Keratinocyte (primary cell): ENCODE measurements around the gene HOOK2. TPM values are rescaled to one million over a fixed set of nuclear protein-coding genes. Genes with fewer than 3 reads are reported as not detected.
A peak's percentile ranks its signal among the peaks of the same experiment; 100 is the strongest.

Experiments used
- DNase-seq: peaks from one replicate; pipeline ENCODE4 v3.0.0-alpha.2; 2011; ENCODE audit warnings: low read depth, missing footprints, low spot score
- FAIRE-seq: peaks from 2 replicates; lab custom pipeline; 2011; peaks lifted over from hg19 to GRCh38; lab: Jason Lieb, UNC
- H2AFZ ChIP-seq: 2 replicates; pipeline ENCODE4 v1.6.0; 2012; ENCODE audit warnings: low read length, control low read depth, inconsistent platforms; ENCODE audit not compliant: control insufficient read depth
- H3K27ac ChIP-seq: 2 replicates; pipeline ENCODE4 v1.5.1; 2011; ENCODE audit warnings: low read length; ENCODE audit not compliant: control insufficient read depth, insufficient read depth
- H3K27me3 ChIP-seq: 3 replicates; pipeline ENCODE4 v1.6.0; 2011; ENCODE audit warnings: low read length; ENCODE audit not compliant: control insufficient read depth, insufficient read depth; ENCODE audit errors: extremely low read depth
- H3K36me3 ChIP-seq, 2 experiments: 2 replicates in 1 of 2; 3 replicates in 1 of 2; pipeline ENCODE4 v1.5.1; 2011; ENCODE audit warnings: low read length in 2 of 2, mild to moderate bottlenecking in 1 of 2; ENCODE audit not compliant: control insufficient read depth in 2 of 2, insufficient read depth in 2 of 2; ENCODE audit errors: extremely low read depth in 1 of 2
- H3K4me1 ChIP-seq: 3 replicates; pipeline ENCODE4 v1.5.1; 2011; ENCODE audit warnings: low read length; ENCODE audit not compliant: control insufficient read depth, insufficient read depth; ENCODE audit errors: extremely low read depth
- H3K4me2 ChIP-seq: 3 replicates; pipeline ENCODE4 v1.6.0; 2011; ENCODE audit warnings: low read depth, low read length; ENCODE audit not compliant: control insufficient read depth, insufficient read depth; ENCODE audit errors: extremely low read depth
- H3K4me3 ChIP-seq, 3 experiments: fragments of 200-600 bp in 1 of 3; sonication (generic) in 1 of 3; 2 replicates in 2 of 3; 3 replicates in 1 of 3; pipeline ENCODE4 v1.5.1; 2011 to 2016; ENCODE audit warnings: low read length in 3 of 3, mild to moderate bottlenecking in 3 of 3, control low read depth in 2 of 3, inconsistent platforms in 1 of 3, low read depth in 1 of 3, mixed read lengths in 1 of 3, mixed run types in 1 of 3, moderate library complexity in 1 of 3; ENCODE audit not compliant: control insufficient read depth in 2 of 3, insufficient read depth in 2 of 3; ENCODE audit errors: extremely low read depth in 1 of 3
- H3K79me2 ChIP-seq: 2 replicates; pipeline ENCODE4 v1.6.0; 2012; ENCODE audit warnings: low read length; ENCODE audit not compliant: control insufficient read depth, insufficient read depth
- H3K9ac ChIP-seq: 3 replicates; pipeline ENCODE4 v1.6.0; 2011; ENCODE audit warnings: low read length; ENCODE audit not compliant: control insufficient read depth, insufficient read depth; ENCODE audit errors: extremely low read depth
- H3K9me1 ChIP-seq: 3 replicates; pipeline ENCODE4 v1.6.0; 2011; ENCODE audit warnings: low read length; ENCODE audit not compliant: control insufficient read depth, insufficient read depth; ENCODE audit errors: extremely low read depth
- H3K9me3 ChIP-seq: 2 replicates; pipeline ENCODE4 v1.5.1; 2012; ENCODE audit warnings: low read depth, low read length; ENCODE audit not compliant: control insufficient read depth
- H4K20me1 ChIP-seq: 3 replicates; pipeline ENCODE4 v1.6.0; 2011; ENCODE audit warnings: low read length; ENCODE audit not compliant: control insufficient read depth, insufficient read depth; ENCODE audit errors: extremely low read depth
- CTCF ChIP-seq, 3 experiments: IDR thresholded peaks in 1 of 3; conservative IDR thresholded peaks in 1 of 3; optimal IDR thresholded peaks in 1 of 3; 2 replicates in 2 of 3; 3 replicates in 1 of 3; pipeline versions ENCODE3 to v1.5.1; 2011; ENCODE audit warnings: low read length in 3 of 3, mild to moderate bottlenecking in 3 of 3, moderate library complexity in 2 of 3, control low read depth in 1 of 3, inconsistent platforms in 1 of 3; ENCODE audit not compliant: insufficient read depth in 2 of 3; ENCODE audit errors: extremely low read depth in 1 of 3
- EZH2 ChIP-seq: IDR thresholded peaks from one replicate; pipeline ENCODE4 v1.6.1; 2012; ENCODE audit warnings: inconsistent platforms, mild to moderate bottlenecking, low read length, moderate library complexity
- dilution Hi-C: fragments of 300-500 bp; cut with MboI; formaldehyde crosslinking; loops from one replicate; pipeline ENCODE4 v1.7.0; 2020; ENCODE audit warnings: low sequenced_read_pairs; ENCODE audit not compliant: extremely low pct_ligation_motif_present
- polyA plus RNA-seq, 5 experiments: library from polyadenylated mRNA; depleted of rRNA in 3 of 5; stranded (reverse) in 3 of 5; stranded (forward) in 1 of 5; unstranded in 1 of 5; fragments of >200 nt; gene quantifications; 1 replicate in 1 of 5; 2 replicates in 3 of 5; 3 replicates in 1 of 5; pipeline versions ENCODE4 v1.2.1 to v1.2.3, GENCODE V29; 2011 to 2012; ENCODE audit warnings: missing spikeins in 2 of 5, low read depth in 1 of 5, low replicate concordance in 1 of 5

The HOOK2 gene
- polyA plus RNA-seq, 1 donor (not counting 4 experiments of a cell fraction or from before 2014, with no cell fraction given), result 21.9 TPM

GRCh38 chr19:12790628-12791344 lies 15.4 kb upstream of the HOOK2 start:
- Histone ChIP-seq H3K36me3 (no peaks in the 10 kb centered on the region), H3K79me2 (peaks cover 19% of the 10 kb centered on the region), H2AFZ (no peak overlapping the region), H4K20me1 (peaks cover 11% of the 10 kb centered on the region), H3K4me3 (peak overlapping the region; percentile 73 to 95 (median 94)), H3K4me2 (peak overlapping the region; percentile 99), H3K9ac (peak overlapping the region; percentile 97), H3K27ac (peak overlapping the region; percentile 98), H3K27me3 (no peaks in the 10 kb centered on the region), H3K9me3 (no peaks in the 10 kb centered on the region), H3K4me1 (peaks cover 42% of the 10 kb centered on the region), H3K9me1 (no peaks in the 10 kb centered on the region)
- dilution Hi-C loops, result no loop called here
- DNase-seq (no peak), FAIRE-seq (no peak)
- TF ChIP-seq EZH2, result no peak
- no peak for TF ChIP-seq CTCF (optimal IDR thresholded peaks at IDR 0.05 in 1 of 3, IDR thresholded peaks at IDR 0.05 in 1 of 3, conservative IDR thresholded peaks at IDR 0.05 in 1 of 3; ENCODE audit: extremely low read depth in 1 of 3, insufficient read depth in 2 of 3, low read length in 3 of 3)

DNA sequence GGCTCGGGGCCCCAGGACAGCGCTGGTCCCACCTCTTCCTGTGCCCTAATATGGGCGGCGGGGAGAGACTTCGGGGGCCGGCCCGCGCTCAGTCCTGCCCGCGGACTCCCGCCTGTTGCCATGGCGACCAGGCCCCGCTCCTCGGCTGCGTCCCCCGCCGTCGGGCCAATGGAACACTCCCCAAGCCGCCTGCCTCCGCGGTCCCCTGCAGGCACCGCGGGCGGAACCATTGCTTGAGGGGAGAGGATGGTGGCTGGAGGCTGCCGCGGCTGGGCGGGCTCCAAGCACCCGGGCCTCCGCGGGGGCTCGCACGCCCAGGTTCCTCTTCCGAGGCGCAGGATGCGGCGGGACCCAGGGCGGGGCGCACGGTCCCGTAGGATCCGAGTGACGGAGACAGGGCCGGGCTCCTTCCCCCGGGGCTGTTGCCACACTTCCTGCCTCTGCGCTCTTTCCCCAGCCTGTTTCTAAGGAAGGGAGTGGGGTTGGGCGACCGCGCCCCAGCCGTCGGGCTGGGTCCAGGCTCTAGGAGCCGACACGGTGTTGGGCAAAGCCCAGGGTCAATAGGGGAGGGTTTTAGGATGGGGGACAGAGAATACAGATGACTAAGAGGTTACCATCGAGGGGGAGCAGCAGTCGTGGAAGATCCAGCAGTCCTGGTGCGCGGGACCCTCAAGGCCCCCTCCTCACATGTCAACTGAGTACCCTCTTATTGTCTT lies 14.7 kb upstream of the HOOK2 start:
- H3K4me2 ChIP-seq, result peak overlapping the region; percentile 99
- H2AFZ ChIP-seq, result no peak overlapping the region
- no peaks in the 10 kb centered on the region for H3K9me3 ChIP-seq
- dilution Hi-C loops, result no loop called here
- no peak for DNase-seq
- H3K4me1 ChIP-seq, result peaks cover 47% of the 10 kb centered on the region
- peaks cover 19% of the 10 kb centered on the region for H3K79me2 ChIP-seq
- no peaks in the 10 kb centered on the region for H3K36me3 ChIP-seq
- H3K27ac ChIP-seq, result peak overlapping the region; percentile 98
- no peaks in the 10 kb centered on the region for H3K27me3 ChIP-seq
- TF ChIP-seq CTCF (optimal IDR thresholded peaks at IDR 0.05 in 1 of 3, IDR thresholded peaks at IDR 0.05 in 1 of 3, conservative IDR thresholded peaks at IDR 0.05 in 1 of 3; ENCODE audit: extremely low read depth in 1 of 3, insufficient read depth in 2 of 3, low read length in 3 of 3), result no peak
- TF ChIP-seq EZH2, result no peak
- no peaks in the 10 kb centered on the region for H3K9me1 ChIP-seq
- peaks cover 11% of the 10 kb centered on the region for H4K20me1 ChIP-seq
- peak overlapping the region; percentile 73 to 95 (median 94) for H3K4me3 ChIP-seq
- peak overlapping the region; percentile 97 for H3K9ac ChIP-seq
- FAIRE-seq, result no peak
